ENCODE measurements around the gene IL1RAPL2. TPM values are rescaled to one million over a fixed set of nuclear protein-coding genes. Genes with fewer than 3 reads are reported as not detected.

IL1RAPL2 gene
- total RNA-seq, 1 experiment from 2014 or later, result 1.6 TPM

DNA sequence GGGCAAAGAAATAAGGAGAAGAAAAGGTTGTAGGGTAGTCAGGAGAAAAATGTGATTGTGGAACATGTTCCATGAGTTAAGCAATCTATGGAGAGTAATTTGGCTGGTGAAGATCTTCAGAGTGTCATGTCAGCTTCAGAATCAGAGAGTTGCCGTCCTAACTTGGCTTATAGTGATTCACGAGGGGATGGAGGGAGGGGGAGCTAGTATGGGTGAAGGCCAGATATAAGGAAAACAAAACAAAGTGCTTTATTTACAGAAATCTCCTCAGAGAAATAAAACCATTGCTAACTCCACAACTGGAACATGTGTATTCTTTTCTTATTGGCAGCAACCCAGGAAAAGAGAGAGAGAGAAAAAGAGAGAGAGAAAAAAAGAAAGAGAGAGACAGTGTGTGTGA lies 999.9 kb downstream of the IL1RAPL2 start:
- ChIA-PET CTCF (no interaction called here), POLR2A (ENCODE audit: unreplicated experiment) (no interaction called here)
- intact Hi-C loops (cut with micrococcal nuclease; ENCODE audit: unreplicated experiment), result no loop called here
- H3K4me3 ChIP-seq, result no peak overlapping the region
- H3K27me3 ChIP-seq (ENCODE audit: insufficient read depth, low read depth), result no peaks in the 10 kb centered on the region
- no peaks in the 10 kb centered on the region for H3K9me2 ChIP-seq (ENCODE audit: insufficient read depth)
- H3K4me2 ChIP-seq, result no peak overlapping the region
- BruUV-seq (replicated peaks), result no TSS peak
- H2AFZ ChIP-seq, result no peak overlapping the region
- H3F3A ChIP-seq (ENCODE audit: insufficient read depth, low read depth), result no peaks in the 10 kb centered on the region
- no peak overlapping the region for H3K27ac ChIP-seq
- TF ChIP-seq EZH2 (IDR thresholded peaks at IDR 0.05; ENCODE audit: low read depth) (no peak), CTCF (conservative IDR thresholded peaks at IDR 0.05) (no peak)
- H4K20me1 ChIP-seq (ENCODE audit: insufficient read depth), result no peaks in the 10 kb centered on the region
- H3K9me3 ChIP-seq (ENCODE audit: insufficient read depth, low read depth), result no peaks in the 10 kb centered on the region
- H3K4me1 ChIP-seq (replicated peaks; ENCODE audit: insufficient read depth), result peaks cover 14% of the 10 kb centered on the region
- H3K36me3 ChIP-seq (ENCODE audit: low read depth), result no peaks in the 10 kb centered on the region
- no peak for DNase-seq
- H3K79me2 ChIP-seq (ENCODE audit: low read depth), result no peaks in the 10 kb centered on the region

DNA sequence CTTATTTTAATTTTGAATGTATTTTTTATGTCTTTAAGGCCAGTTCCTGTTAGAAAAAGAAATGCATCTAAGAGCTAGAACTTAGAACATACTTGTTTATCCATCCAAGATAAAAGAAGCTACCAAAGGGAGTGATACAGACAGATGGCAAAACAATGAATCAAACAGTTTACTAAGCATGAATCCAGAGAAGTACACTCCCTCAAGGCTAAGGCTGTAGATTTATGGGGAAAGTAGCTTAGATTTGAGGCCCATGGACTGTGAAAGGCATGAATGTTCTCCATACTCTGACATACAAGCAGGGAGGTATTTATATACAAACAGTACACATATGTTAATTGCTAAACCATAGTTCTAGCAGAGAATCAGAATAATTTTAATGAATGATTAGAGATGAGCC lies 1001.1 kb downstream of the IL1RAPL2 start:
- no peaks in the 10 kb centered on the region for H4K20me1 ChIP-seq (ENCODE audit: insufficient read depth)
- no peak overlapping the region for H2AFZ ChIP-seq
- H3K4me3 ChIP-seq, result no peak overlapping the region
- CTCF ChIA-PET, result no interaction called here
- POLR2A ChIA-PET (ENCODE audit: unreplicated experiment), result no interaction called here
- intact Hi-C loops (cut with micrococcal nuclease; ENCODE audit: unreplicated experiment), result no loop called here
- no peaks in the 10 kb centered on the region for H3K79me2 ChIP-seq (ENCODE audit: low read depth)
- H3K9me2 ChIP-seq (ENCODE audit: insufficient read depth), result no peaks in the 10 kb centered on the region
- H3K27me3 ChIP-seq (ENCODE audit: insufficient read depth, low read depth), result no peaks in the 10 kb centered on the region
- H3K27ac ChIP-seq, result no peak overlapping the region
- DNase-seq, result no peak
- no TSS peak for BruUV-seq (replicated peaks)
- H3F3A ChIP-seq (ENCODE audit: insufficient read depth, low read depth), result no peaks in the 10 kb centered on the region
- H3K4me1 ChIP-seq (replicated peaks; ENCODE audit: insufficient read depth), result peaks cover 14% of the 10 kb centered on the region
- no peaks in the 10 kb centered on the region for H3K9me3 ChIP-seq (ENCODE audit: insufficient read depth, low read depth)
- H3K4me2 ChIP-seq, result no peak overlapping the region
- no peaks in the 10 kb centered on the region for H3K36me3 ChIP-seq (ENCODE audit: low read depth)
- TF ChIP-seq EZH2 (IDR thresholded peaks at IDR 0.05; ENCODE audit: low read depth) (no peak), CTCF (conservative IDR thresholded peaks at IDR 0.05) (no peak)

DNA sequence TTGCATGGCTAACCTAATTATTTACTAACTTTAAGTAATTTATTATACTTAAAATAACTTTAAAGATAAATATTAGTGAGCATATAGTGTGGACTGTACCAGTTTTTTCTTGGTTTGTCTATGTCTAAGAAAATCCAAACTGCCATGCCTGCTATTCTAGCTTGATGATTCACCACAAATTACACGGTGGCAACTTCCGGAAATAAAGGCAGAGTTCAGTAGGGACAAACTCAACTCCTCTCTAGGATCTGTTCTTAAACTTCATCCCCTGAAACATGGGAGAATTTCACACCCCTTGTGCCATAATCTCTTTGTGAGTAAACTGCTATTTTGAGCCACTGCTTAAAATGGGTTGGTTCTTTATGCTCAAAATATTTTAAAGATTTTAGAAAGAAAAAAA lies 1042.7 kb downstream of the IL1RAPL2 start:
- no peaks in the 10 kb centered on the region for H3K9me3 ChIP-seq (ENCODE audit: insufficient read depth, low read depth)
- H3K9me2 ChIP-seq (ENCODE audit: insufficient read depth), result no peaks in the 10 kb centered on the region
- no peaks in the 10 kb centered on the region for H3K27me3 ChIP-seq (ENCODE audit: insufficient read depth, low read depth)
- no peak overlapping the region for H3K4me2 ChIP-seq
- CTCF ChIA-PET, result no interaction called here
- no peak overlapping the region for H2AFZ ChIP-seq
- POLR2A ChIA-PET (ENCODE audit: unreplicated experiment), result no interaction called here
- H3K4me3 ChIP-seq, result no peak overlapping the region
- no peaks in the 10 kb centered on the region for H3F3A ChIP-seq (ENCODE audit: insufficient read depth, low read depth)
- no peak for DNase-seq
- H3K36me3 ChIP-seq (ENCODE audit: low read depth), result no peaks in the 10 kb centered on the region
- BruUV-seq (replicated peaks), result no TSS peak
- intact Hi-C loops (cut with micrococcal nuclease; ENCODE audit: unreplicated experiment), result no loop called here
- H3K4me1 ChIP-seq (replicated peaks; ENCODE audit: insufficient read depth), result no peaks in the 10 kb centered on the region
- no peaks in the 10 kb centered on the region for H3K79me2 ChIP-seq (ENCODE audit: low read depth)
- TF ChIP-seq CTCF (conservative IDR thresholded peaks at IDR 0.05) (no peak), EZH2 (IDR thresholded peaks at IDR 0.05; ENCODE audit: low read depth) (no peak)
- no peak overlapping the region for H3K27ac ChIP-seq
- no peaks in the 10 kb centered on the region for H4K20me1 ChIP-seq (ENCODE audit: insufficient read depth)

Data from PC-9 (cell line).